ENCODE measurements around the gene USF2.

DNA sequence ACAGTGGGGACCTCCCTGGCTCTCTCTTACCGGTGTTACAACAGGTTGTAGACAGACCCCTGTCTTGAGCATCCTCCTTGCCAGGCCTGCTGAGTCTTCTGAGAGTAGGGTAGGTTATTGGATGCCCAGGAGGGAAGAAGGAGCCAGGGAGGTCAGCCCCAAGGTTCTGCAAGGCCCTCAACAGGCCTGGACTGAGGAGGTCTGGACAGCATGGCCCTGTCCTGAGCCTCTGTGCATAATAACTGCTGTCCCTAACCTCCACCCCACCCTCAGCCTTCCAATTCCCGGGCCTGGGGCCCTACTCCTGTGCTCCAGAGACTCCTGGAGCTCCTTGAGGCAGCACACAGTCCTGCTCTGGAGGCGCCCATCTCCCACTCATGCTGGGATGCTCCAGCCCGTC, 60.6 kb downstream of the USF2 start:
- TF ChIP-seq, protein P1, sequence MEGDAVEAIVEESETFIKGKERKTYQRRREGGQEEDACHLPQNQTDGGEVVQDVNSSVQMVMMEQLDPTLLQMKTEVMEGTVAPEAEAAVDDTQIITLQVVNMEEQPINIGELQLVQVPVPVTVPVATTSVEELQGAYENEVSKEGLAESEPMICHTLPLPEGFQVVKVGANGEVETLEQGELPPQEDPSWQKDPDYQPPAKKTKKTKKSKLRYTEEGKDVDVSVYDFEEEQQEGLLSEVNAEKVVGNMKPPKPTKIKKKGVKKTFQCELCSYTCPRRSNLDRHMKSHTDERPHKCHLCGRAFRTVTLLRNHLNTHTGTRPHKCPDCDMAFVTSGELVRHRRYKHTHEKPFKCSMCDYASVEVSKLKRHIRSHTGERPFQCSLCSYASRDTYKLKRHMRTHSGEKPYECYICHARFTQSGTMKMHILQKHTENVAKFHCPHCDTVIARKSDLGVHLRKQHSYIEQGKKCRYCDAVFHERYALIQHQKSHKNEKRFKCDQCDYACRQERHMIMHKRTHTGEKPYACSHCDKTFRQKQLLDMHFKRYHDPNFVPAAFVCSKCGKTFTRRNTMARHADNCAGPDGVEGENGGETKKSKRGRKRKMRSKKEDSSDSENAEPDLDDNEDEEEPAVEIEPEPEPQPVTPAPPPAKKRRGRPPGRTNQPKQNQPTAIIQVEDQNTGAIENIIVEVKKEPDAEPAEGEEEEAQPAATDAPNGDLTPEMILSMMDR (conservative IDR thresholded peaks at IDR 0.05): no peak
- no peak for TF ChIP-seq ZFX (IDR thresholded peaks at IDR 0.05)
